NOMO-1 (cell line): ENCODE results near the gene RBKS.
"Not testable (repeated sequence)": the region's sequence is repeated elsewhere in the genome, so short reads cannot be mapped to it uniquely, and the experiment has no call there.

Experiments used
- DNase-seq, 2 experiments: peaks; one replicate each; lab custom pipeline; 2025; ENCODE audit not compliant: unreplicated experiment in 2 of 2; lab: John Stamatoyannopoulos, UW

The RBKS gene

GRCh38 chr2:27875089-27875881 is 14.9 kb downstream of the RBKS start:
- DNase-seq = no peak

GRCh38 chr2:27873091-27873490 is 17.1 kb downstream of the RBKS start:
- no peak for DNase-seq

GRCh38 chr2:27871802-27872201 is 18.4 kb downstream of the RBKS start:
- DNase-seq = no peak

GRCh38 chr2:27870724-27871123 is 19.5 kb downstream of the RBKS start:
- DNase-seq = no peak

- DNase-seq = no peak
Measured at GRCh38 chr2:27869763-27870162, 20.4 kb downstream of the RBKS start.

GRCh38 chr2:27866237-27866636 is 23.9 kb downstream of the RBKS start:
- peak in 1 of 2 experiments; percentile 20 for DNase-seq

GRCh38 chr2:27863955-27864354 is 26.2 kb downstream of the RBKS start:
- DNase-seq = not testable (repeated sequence)

GRCh38 chr2:27863146-27863545 is 27.0 kb downstream of the RBKS start:
- no peak for DNase-seq

GRCh38 chr2:27860111-27860510 is 30.1 kb downstream of the RBKS start:
- DNase-seq = peak in 1 of 2 experiments; percentile 26

- DNase-seq = no peak
Measured at GRCh38 chr2:27857417-27858172, 32.6 kb downstream of the RBKS start.

GRCh38 chr2:27856956-27857355 is 33.2 kb downstream of the RBKS start:
- no peak for DNase-seq

GRCh38 chr2:27856386-27856785 is 33.8 kb downstream of the RBKS start:
- no peak for DNase-seq

GRCh38 chr2:27855476-27855875 is 34.7 kb downstream of the RBKS start:
- no peak for DNase-seq

- no peak for DNase-seq
Measured at GRCh38 chr2:27854229-27854862, 35.8 kb downstream of the RBKS start.

- no peak for DNase-seq
Measured at GRCh38 chr2:27852691-27853090, 37.5 kb downstream of the RBKS start.

GRCh38 chr2:27849558-27850205 is 40.5 kb downstream of the RBKS start:
- DNase-seq = no peak

- DNase-seq = no peak
Measured at GRCh38 chr2:27847333-27847732, 42.9 kb downstream of the RBKS start.

- DNase-seq = no peak
Measured at GRCh38 chr2:27844821-27845255, 45.3 kb downstream of the RBKS start.

GRCh38 chr2:27843992-27844391 is 46.2 kb downstream of the RBKS start:
- DNase-seq = no peak

GRCh38 chr2:27842894-27843293 is 47.3 kb downstream of the RBKS start:
- DNase-seq = no peak

GRCh38 chr2:27839022-27839618 is 51.1 kb downstream of the RBKS start:
- DNase-seq = no peak
